ENCODE data around the gene ANK2. TPM values are rescaled to one million over a fixed set of nuclear protein-coding genes. Genes with fewer than 3 reads are reported as not detected.

The ANK2 gene
- total RNA-seq, 1 donor from 2014 or later = 1,513 TPM

- H3K9me3 Mint-ChIP-seq (ENCODE audit: unreplicated experiment) = peaks cover 3% of the 10 kb centered on the region
- H3K4me1 Mint-ChIP-seq (ENCODE audit: low read depth, unreplicated experiment) = peaks cover 24% of the 10 kb centered on the region
- H3K36me3 Mint-ChIP-seq (ENCODE audit: unreplicated experiment) = no peaks in the 10 kb centered on the region
- peaks cover 4% of the 10 kb centered on the region for H3K27me3 Mint-ChIP-seq (ENCODE audit: unreplicated experiment)
- H3K4me3 Mint-ChIP-seq (ENCODE audit: unreplicated experiment) = no peak overlapping the region
- TF ChIP-seq CTCF (IDR thresholded peaks at IDR 0.05; ENCODE audit: partially characterized antibody, unreplicated experiment) = no peak
- DNase-seq = no peak
- no peak overlapping the region for H3K27ac Mint-ChIP-seq (ENCODE audit: unreplicated experiment)
Measured at GRCh38 chr4:113153529-113154101, 104.2 kb downstream of the ANK2 start.

- no peak overlapping the region for H3K4me3 Mint-ChIP-seq (ENCODE audit: unreplicated experiment)
- H3K9me3 Mint-ChIP-seq (ENCODE audit: unreplicated experiment) = peaks cover 1% of the 10 kb centered on the region
- no peaks in the 10 kb centered on the region for H3K36me3 Mint-ChIP-seq (ENCODE audit: unreplicated experiment)
- H3K27ac Mint-ChIP-seq (ENCODE audit: unreplicated experiment) = no peak overlapping the region
- H3K4me1 Mint-ChIP-seq (ENCODE audit: low read depth, unreplicated experiment) = peaks cover 18% of the 10 kb centered on the region
- DNase-seq = no peak
- no peak for TF ChIP-seq CTCF (IDR thresholded peaks at IDR 0.05; ENCODE audit: partially characterized antibody, unreplicated experiment)
- H3K27me3 Mint-ChIP-seq (ENCODE audit: unreplicated experiment) = no peaks in the 10 kb centered on the region
Measured at GRCh38 chr4:113154281-113154680, 104.8 kb downstream of the ANK2 start.

GRCh38 chr4:113157086-113157857 is 107.8 kb downstream of the ANK2 start:
- Mint-ChIP-seq H3K9me3 (ENCODE audit: unreplicated experiment) (peaks cover 1% of the 10 kb centered on the region), H3K27ac (ENCODE audit: unreplicated experiment) (no peak overlapping the region), H3K4me3 (ENCODE audit: unreplicated experiment) (no peak overlapping the region), H3K36me3 (ENCODE audit: unreplicated experiment) (no peaks in the 10 kb centered on the region), H3K4me1 (ENCODE audit: low read depth, unreplicated experiment) (peaks cover 24% of the 10 kb centered on the region), H3K27me3 (ENCODE audit: unreplicated experiment) (no peaks in the 10 kb centered on the region)
- TF ChIP-seq CTCF (IDR thresholded peaks at IDR 0.05; ENCODE audit: partially characterized antibody, unreplicated experiment) = no peak
- no peak for DNase-seq

- Mint-ChIP-seq H3K27me3 (ENCODE audit: unreplicated experiment) (peaks cover 2% of the 10 kb centered on the region), H3K27ac (ENCODE audit: unreplicated experiment) (no peak overlapping the region), H3K36me3 (ENCODE audit: unreplicated experiment) (no peaks in the 10 kb centered on the region), H3K9me3 (ENCODE audit: unreplicated experiment) (peaks cover 7% of the 10 kb centered on the region), H3K4me3 (ENCODE audit: unreplicated experiment) (no peak overlapping the region), H3K4me1 (ENCODE audit: low read depth, unreplicated experiment) (peaks cover 25% of the 10 kb centered on the region)
- no peak for DNase-seq
- TF ChIP-seq CTCF (IDR thresholded peaks at IDR 0.05; ENCODE audit: partially characterized antibody, unreplicated experiment) = no peak
Measured at GRCh38 chr4:113159942-113160545, 110.6 kb downstream of the ANK2 start.

- Mint-ChIP-seq H3K4me3 (ENCODE audit: unreplicated experiment) (no peak overlapping the region), H3K36me3 (ENCODE audit: unreplicated experiment) (no peaks in the 10 kb centered on the region), H3K27me3 (ENCODE audit: unreplicated experiment) (peaks cover 2% of the 10 kb centered on the region), H3K27ac (ENCODE audit: unreplicated experiment) (no peak overlapping the region), H3K9me3 (ENCODE audit: unreplicated experiment) (peaks cover 7% of the 10 kb centered on the region), H3K4me1 (ENCODE audit: low read depth, unreplicated experiment) (peaks cover 25% of the 10 kb centered on the region)
- no peak for TF ChIP-seq CTCF (IDR thresholded peaks at IDR 0.05; ENCODE audit: partially characterized antibody, unreplicated experiment)
- DNase-seq = no peak
Measured at GRCh38 chr4:113160548-113160947, 111.1 kb downstream of the ANK2 start.

All from glutamatergic neuron (in vitro differentiated cells).